Smooth muscle cell (in vitro differentiated cells): ENCODE data around the gene PIPOX. TPM values are rescaled to one million over a fixed set of nuclear protein-coding genes. Genes with fewer than 3 reads are reported as not detected.
A peak's percentile ranks its signal among the peaks of the same experiment; 100 is the strongest.

ENCODE experiments used
- DNase-seq: peaks from one replicate; lab custom pipeline; 2025; ENCODE audit not compliant: unreplicated experiment; lab: John Stamatoyannopoulos, UW
- H2AFZ ChIP-seq: fragments of 200-600 bp; sonication (generic); 2 replicates; pipeline ENCODE4 v1.6.0; 2016; ENCODE audit warnings: antibody characterized with exemption, low read depth, mild to moderate bottlenecking
- H3F3A ChIP-seq: fragments of 200-600 bp; sonication (generic); 2 replicates; pipeline ENCODE4 v1.6.0; 2017; ENCODE audit warnings: antibody characterized with exemption, low read depth
- H3K27ac ChIP-seq: fragments of 200-600 bp; sonication (generic); 2 replicates; pipeline ENCODE4 v1.5.1; 2016; ENCODE audit warnings: low read depth, mild to moderate bottlenecking
- H3K27me3 ChIP-seq: fragments of 200-600 bp; sonication (generic); 2 replicates; pipeline ENCODE4 v1.6.1; 2016; ENCODE audit warnings: low read depth, mild to moderate bottlenecking
- H3K36me3 ChIP-seq: fragments of 200-600 bp; sonication (generic); 2 replicates; pipeline ENCODE4 v1.5.1; 2016; ENCODE audit warnings: low read depth
- H3K4me1 ChIP-seq: fragments of 200-600 bp; sonication (generic); 2 replicates; pipeline ENCODE4 v1.5.1; 2016; ENCODE audit warnings: low read depth
- H3K4me2 ChIP-seq: fragments of 200-600 bp; sonication (generic); 2 replicates; pipeline ENCODE4 v1.6.0; 2016; ENCODE audit warnings: mild to moderate bottlenecking
- H3K4me3 ChIP-seq: fragments of 200-600 bp; sonication (generic); 2 replicates; pipeline ENCODE4 v1.5.1; 2016; ENCODE audit warnings: mild to moderate bottlenecking
- H3K79me2 ChIP-seq: fragments of 200-600 bp; sonication (generic); 2 replicates; pipeline ENCODE4 v1.6.0; 2016; ENCODE audit warnings: low read depth, mild to moderate bottlenecking
- H3K9ac ChIP-seq: fragments of 200-600 bp; sonication (generic); 2 replicates; pipeline ENCODE4 v1.6.0; 2016; ENCODE audit warnings: low read depth
- H3K9me3 ChIP-seq: fragments of 200-600 bp; sonication (generic); replicated peaks from 2 replicates; pipeline ENCODE4 v1.5.1; 2016; ENCODE audit warnings: low read depth
- H4K20me1 ChIP-seq: fragments of 200-600 bp; sonication (generic); 2 replicates; pipeline ENCODE4 v1.6.0; 2016; ENCODE audit warnings: low read depth
- CTCF ChIP-seq: fragments of 200-600 bp; sonication (generic); IDR thresholded peaks from 2 replicates; pipeline ENCODE4 v1.5.1; 2017; ENCODE audit warnings: borderline replicate concordance, mild to moderate bottlenecking, antibody characterized with exemption; ENCODE audit not compliant: insufficient read depth, poor library complexity, severe bottlenecking
- WGBS: methylation state at CpG from one replicate; pipeline ENCODE4 v1.1.7; 2016; ENCODE audit warnings: low lambda C conversion rate; 5-methylcytosine and 5-hydroxymethylcytosine counted together
- polyA plus RNA-seq: library from polyadenylated mRNA; unstranded; fragments of >200 nt; fragmentation: Nextera tagmentation; extraction: Ambion mirVana; gene quantifications from 2 replicates; pipeline ENCODE4 v1.2.1, GENCODE V29; 2016
- total RNA-seq: library from RNA; depleted of rRNA; stranded (reverse); fragments of >200 nt; gene quantifications from 2 replicates; pipeline ENCODE4 v1.2.3, GENCODE V29; 2014

Gene PIPOX
- total and polyA plus RNA-seq, 2 experiments from 2014 or later, result 0.63 to 1.3 TPM

GRCh38 chr17:29042026-29042678 lies 789 bp upstream of the PIPOX start:
- Histone ChIP-seq H3K4me1 (peaks cover 40% of the 10 kb centered on the region), H2AFZ (no peak overlapping the region), H3K27ac (no peak overlapping the region), H3F3A (peaks cover 7% of the 10 kb centered on the region), H3K4me3 (no peak overlapping the region), H4K20me1 (no peaks in the 10 kb centered on the region), H3K27me3 (no peaks in the 10 kb centered on the region), H3K9me3 (no peaks in the 10 kb centered on the region), H3K36me3 (no peaks in the 10 kb centered on the region), H3K4me2 (peak overlapping the region; percentile 71), H3K79me2 (no peaks in the 10 kb centered on the region), H3K9ac (no peak overlapping the region)
- no peak for TF ChIP-seq CTCF
- WGBS, result 74% methylated on average over 11 of the region's 11 CpGs
- no peak for DNase-seq

GRCh38 chr17:29043539-29044145 lies 701 bp downstream of the PIPOX start:
- H3K79me2 ChIP-seq, result no peaks in the 10 kb centered on the region
- H3K36me3 ChIP-seq, result no peaks in the 10 kb centered on the region
- DNase-seq, result no peak
- no peak overlapping the region for H2AFZ ChIP-seq
- H3K9me3 ChIP-seq, result no peaks in the 10 kb centered on the region
- no peak overlapping the region for H3K4me3 ChIP-seq
- TF ChIP-seq CTCF, result no peak
- peaks cover 7% of the 10 kb centered on the region for H3F3A ChIP-seq
- peaks cover 43% of the 10 kb centered on the region for H3K4me1 ChIP-seq
- H4K20me1 ChIP-seq, result no peaks in the 10 kb centered on the region
- H3K27me3 ChIP-seq, result no peaks in the 10 kb centered on the region
- H3K9ac ChIP-seq, result no peak overlapping the region
- H3K27ac ChIP-seq, result no peak overlapping the region
- no peak overlapping the region for H3K4me2 ChIP-seq
- WGBS, result 83% methylated on average over 3 of the region's 3 CpGs

DNA sequence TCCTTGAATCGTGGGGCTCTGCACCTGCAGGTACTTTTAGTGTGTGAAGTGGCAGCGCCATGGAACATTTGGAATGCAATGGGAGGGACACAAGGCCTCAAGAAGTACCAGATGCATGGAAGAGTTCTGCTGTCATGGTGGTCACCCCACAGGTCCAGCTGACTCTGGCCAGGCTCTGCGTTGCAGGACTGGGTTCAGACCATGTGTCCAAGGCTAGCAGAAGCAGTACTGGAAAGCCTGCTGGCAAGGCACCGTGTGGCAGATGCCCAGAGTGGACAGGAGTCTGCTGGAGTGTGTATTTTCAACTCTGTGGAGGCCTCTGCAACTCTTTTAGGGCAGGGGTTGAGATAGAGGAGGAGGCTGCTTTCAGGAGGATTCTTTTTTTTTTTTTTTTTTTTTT lies 2.1 kb downstream of the PIPOX start:
- TF ChIP-seq CTCF, result no peak
- H3K9me3 ChIP-seq, result no peaks in the 10 kb centered on the region
- H3K27ac ChIP-seq, result no peak overlapping the region
- H3K36me3 ChIP-seq, result no peaks in the 10 kb centered on the region
- no peak overlapping the region for H3K9ac ChIP-seq
- 99% methylated on average over 4 of the region's 4 CpGs for WGBS
- no peak for DNase-seq
- peaks cover 7% of the 10 kb centered on the region for H3F3A ChIP-seq
- H4K20me1 ChIP-seq, result no peaks in the 10 kb centered on the region
- H3K4me3 ChIP-seq, result no peak overlapping the region
- no peaks in the 10 kb centered on the region for H3K27me3 ChIP-seq
- H3K79me2 ChIP-seq, result no peaks in the 10 kb centered on the region
- H3K4me2 ChIP-seq, result no peak overlapping the region
- H3K4me1 ChIP-seq, result peaks cover 39% of the 10 kb centered on the region
- no peak overlapping the region for H2AFZ ChIP-seq
